HL-60 (cell line): ENCODE results near the gene HMOX1.
A peak's percentile ranks its signal among the peaks of the same experiment; 100 is the strongest.

Experiments
- POLR2AphosphoS5 ChIP-seq: IDR thresholded peaks from 2 replicates; pipeline ENCODE4 v1.6.1; 2012; ENCODE audit warnings: low read depth
- SPI1 ChIP-seq: IDR thresholded peaks from 2 replicates; pipeline ENCODE4 v1.6.1; 2012; ENCODE audit warnings: low read depth, mild to moderate bottlenecking, borderline replicate concordance
- TF ChIP-seq, protein P1 (sequence below): IDR thresholded peaks from one replicate; pipeline ENCODE4 v1.5.1; 2011; ENCODE audit warnings: low read length, control low read depth, inconsistent platforms; ENCODE audit not compliant: insufficient read depth
- TF ChIP-seq, protein P2 (sequence below): IDR thresholded peaks from 2 replicates; pipeline ENCODE4 v1.6.1; 2012; ENCODE audit warnings: low read depth; ENCODE audit not compliant: insufficient replicate concordance

DNA sequence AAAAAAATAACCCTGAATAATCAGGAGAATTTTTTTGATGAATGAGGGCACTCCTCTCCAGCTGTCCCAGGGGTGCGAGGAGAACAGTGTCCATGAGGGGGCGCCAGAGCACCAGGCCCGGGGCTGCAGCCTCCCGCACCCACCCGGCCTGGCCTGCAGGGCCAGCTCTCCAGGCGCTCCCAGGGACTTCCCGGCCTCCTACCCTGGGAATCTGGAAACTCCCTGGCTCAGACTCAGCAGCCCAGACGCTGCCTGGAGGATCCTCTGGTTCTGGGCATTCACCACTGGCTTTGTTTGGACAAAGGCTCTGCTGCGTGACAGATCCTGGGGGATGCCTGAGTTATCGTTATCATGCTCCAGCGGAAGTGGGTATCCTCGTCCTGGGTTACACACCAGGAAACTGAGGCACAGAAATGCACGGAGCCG is 50.0 kb downstream of the HMOX1 start:
- TF ChIP-seq, protein P1, sequence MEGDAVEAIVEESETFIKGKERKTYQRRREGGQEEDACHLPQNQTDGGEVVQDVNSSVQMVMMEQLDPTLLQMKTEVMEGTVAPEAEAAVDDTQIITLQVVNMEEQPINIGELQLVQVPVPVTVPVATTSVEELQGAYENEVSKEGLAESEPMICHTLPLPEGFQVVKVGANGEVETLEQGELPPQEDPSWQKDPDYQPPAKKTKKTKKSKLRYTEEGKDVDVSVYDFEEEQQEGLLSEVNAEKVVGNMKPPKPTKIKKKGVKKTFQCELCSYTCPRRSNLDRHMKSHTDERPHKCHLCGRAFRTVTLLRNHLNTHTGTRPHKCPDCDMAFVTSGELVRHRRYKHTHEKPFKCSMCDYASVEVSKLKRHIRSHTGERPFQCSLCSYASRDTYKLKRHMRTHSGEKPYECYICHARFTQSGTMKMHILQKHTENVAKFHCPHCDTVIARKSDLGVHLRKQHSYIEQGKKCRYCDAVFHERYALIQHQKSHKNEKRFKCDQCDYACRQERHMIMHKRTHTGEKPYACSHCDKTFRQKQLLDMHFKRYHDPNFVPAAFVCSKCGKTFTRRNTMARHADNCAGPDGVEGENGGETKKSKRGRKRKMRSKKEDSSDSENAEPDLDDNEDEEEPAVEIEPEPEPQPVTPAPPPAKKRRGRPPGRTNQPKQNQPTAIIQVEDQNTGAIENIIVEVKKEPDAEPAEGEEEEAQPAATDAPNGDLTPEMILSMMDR, result peak; percentile 28
- TF ChIP-seq POLR2AphosphoS5 (no peak), SPI1 (no peak)
- TF ChIP-seq, protein P2, sequence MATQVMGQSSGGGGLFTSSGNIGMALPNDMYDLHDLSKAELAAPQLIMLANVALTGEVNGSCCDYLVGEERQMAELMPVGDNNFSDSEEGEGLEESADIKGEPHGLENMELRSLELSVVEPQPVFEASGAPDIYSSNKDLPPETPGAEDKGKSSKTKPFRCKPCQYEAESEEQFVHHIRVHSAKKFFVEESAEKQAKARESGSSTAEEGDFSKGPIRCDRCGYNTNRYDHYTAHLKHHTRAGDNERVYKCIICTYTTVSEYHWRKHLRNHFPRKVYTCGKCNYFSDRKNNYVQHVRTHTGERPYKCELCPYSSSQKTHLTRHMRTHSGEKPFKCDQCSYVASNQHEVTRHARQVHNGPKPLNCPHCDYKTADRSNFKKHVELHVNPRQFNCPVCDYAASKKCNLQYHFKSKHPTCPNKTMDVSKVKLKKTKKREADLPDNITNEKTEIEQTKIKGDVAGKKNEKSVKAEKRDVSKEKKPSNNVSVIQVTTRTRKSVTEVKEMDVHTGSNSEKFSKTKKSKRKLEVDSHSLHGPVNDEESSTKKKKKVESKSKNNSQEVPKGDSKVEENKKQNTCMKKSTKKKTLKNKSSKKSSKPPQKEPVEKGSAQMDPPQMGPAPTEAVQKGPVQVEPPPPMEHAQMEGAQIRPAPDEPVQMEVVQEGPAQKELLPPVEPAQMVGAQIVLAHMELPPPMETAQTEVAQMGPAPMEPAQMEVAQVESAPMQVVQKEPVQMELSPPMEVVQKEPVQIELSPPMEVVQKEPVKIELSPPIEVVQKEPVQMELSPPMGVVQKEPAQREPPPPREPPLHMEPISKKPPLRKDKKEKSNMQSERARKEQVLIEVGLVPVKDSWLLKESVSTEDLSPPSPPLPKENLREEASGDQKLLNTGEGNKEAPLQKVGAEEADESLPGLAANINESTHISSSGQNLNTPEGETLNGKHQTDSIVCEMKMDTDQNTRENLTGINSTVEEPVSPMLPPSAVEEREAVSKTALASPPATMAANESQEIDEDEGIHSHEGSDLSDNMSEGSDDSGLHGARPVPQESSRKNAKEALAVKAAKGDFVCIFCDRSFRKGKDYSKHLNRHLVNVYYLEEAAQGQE, result no peak
